GM21423 (cell line): ENCODE results near the gene ATG7.
A peak's percentile ranks its signal among the peaks of the same experiment; 100 is the strongest.

Experiments
- ATAC-seq: cut with Tn5 transposase; IDR thresholded peaks from one replicate; pipeline ENCODE4 v1.9.1; 2021; ENCODE audit warnings: mild to moderate bottlenecking, moderate library complexity; ENCODE audit not compliant: unreplicated experiment

The ATG7 gene

GRCh38 chr3:11271986-11272904 lies at the start of gene ATG7:
Gene ATG7 (plus strand): TSS chr3:11272397. CDS start chr3:11298696, 26,299 bp downstream.
- ATAC-seq: peak; percentile 97

- ATAC-seq: no peak
These were observed 48.2 kb upstream of the ATG7 start for GRCh38 chr3:11224010-11224409.

- ATAC-seq: no peak
These were observed 47.3 kb upstream of the ATG7 start for GRCh38 chr3:11224870-11225229.

- ATAC-seq: no peak
These were observed 46.2 kb upstream of the ATG7 start for GRCh38 chr3:11226042-11226370.

DNA sequence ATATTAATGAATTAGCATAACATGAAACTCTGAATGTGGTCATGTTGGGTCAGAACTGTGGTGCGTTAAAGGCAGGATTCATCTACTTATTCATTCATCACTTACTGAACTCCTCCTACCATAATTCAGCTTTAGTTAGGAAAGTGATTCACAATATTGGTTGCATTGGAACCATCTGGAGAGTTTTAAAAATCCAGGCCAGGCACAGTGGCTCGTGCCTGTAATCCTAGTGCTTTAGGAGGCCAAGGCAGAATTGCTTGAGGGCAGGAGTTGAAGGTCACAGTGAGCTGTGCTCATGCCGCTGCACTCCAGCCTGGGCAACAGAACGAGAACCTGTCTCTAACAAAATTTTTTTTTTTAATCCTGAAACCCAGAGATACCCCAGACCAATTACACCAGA lies 44.2 kb upstream of the ATG7 start:
- no peak for ATAC-seq

DNA sequence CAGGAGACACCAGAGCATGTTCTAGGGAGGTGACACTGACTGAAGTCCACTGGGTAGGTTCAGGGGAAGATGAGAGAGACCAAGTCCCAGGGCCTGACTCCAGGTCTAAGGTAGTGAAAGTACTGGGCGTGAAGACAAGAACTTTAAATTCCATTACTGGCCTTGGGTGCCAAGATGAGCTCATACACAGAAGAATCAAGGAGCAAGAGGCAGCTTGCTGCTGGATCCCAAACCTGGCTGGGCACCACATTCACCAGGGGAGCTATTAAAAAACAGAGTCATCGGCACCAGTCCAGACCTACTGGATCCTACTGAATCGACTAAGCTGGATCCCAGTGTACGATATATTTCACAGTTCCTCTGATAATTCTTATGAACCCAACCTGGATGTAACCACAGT lies 42.1 kb upstream of the ATG7 start:
- ATAC-seq: no peak

DNA sequence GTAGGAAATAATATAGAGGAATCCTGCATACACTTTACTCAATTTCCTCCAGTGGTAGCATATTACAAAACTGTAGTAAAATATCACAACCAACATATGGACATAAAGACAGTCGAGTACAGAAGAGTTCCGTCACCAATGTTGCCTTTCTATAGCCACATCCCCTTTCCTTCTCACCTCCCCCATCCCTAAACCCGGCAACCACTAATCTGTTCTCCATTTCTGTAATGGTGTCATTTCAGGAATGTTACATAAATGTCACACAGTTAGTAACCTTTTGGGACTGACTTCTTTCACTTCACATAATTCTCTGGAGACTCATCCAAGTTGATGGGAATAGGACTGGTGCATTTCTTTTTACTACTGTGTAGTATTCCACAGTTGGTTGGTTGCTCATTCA lies 41.4 kb upstream of the ATG7 start:
- ATAC-seq: no peak

- ATAC-seq: no peak
These were observed 36.8 kb upstream of the ATG7 start for GRCh38 chr3:11235385-11235784.

DNA sequence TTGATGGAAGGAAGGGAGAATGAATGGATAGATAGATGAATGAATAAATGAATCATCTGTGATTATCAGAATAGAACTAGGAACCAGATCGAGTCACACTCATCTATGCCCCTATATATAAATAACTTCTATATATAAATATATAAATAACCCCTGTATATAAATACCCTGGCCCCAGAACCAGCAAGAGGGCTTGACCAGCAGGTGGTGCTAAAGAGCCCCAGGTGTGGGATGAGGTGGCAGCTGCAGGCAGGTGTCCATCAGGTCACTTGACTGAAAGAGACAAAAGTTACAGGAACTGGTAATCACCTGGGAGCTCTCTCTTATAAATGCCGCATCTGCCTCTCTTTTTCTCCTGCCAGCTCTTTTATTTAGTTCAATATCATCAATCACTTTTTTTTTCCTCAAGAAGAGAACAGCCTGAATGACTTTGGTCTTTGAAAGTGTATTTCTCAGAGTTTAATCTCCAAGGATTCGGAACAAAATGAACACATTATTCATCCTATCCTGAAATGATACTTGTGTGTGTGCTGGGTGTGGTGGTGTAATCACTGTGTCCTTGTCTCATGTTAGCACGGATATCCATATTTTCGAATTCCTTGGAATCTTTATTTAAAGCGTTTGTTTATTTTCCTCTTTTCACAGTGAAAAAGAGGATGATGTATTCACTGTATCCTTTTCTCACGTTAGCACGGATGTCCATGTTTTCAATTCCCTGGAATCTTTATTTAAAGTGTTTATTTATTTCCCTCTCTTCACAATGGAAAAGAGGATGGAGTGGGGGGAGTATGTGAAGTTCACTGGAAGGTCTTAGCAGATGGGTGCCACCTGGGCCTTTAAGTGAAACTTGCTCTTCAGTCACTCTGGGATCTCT lies 35.4 kb upstream of the ATG7 start:
- no peak for ATAC-seq

- no peak for ATAC-seq
These were observed 34.1 kb upstream of the ATG7 start for GRCh38 chr3:11238060-11238459.

DNA sequence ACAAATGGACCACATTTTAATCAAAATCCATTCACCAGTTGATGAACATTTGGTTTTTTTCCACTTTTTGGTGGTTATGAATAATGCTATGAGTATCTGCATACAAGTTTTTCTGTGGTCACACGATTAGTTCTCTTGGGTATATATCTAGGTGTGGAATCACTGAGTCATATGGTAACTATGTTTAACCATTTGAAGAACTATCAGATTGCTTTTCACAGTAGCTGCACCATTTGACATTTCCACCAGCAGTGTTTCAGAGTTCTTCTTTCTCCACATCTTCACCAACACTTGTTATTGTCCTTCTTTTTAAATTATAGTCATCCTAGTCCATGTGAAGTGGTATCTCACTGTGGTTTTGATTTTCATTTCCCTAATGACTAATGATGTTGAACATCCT lies 33.3 kb upstream of the ATG7 start:
- no peak for ATAC-seq

DNA sequence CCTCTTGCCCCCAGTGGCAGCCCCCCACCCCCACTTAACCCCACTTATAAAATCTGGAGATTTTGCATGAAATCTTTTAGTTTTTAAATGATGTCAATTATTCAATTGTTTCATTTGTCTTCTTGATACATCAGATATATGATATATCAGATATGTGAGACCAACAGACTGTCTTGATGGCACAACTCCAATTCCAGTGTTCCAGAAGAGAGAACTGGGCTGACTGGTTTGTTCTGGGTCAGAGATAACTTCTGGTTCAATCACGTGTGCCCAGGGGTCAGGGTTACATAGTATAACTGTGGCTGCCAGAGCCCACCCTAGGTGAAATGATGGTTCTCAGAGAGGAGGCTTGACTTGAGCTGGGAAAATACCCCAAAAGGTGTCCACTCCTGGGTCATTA lies 32.4 kb upstream of the ATG7 start:
- no peak for ATAC-seq

DNA sequence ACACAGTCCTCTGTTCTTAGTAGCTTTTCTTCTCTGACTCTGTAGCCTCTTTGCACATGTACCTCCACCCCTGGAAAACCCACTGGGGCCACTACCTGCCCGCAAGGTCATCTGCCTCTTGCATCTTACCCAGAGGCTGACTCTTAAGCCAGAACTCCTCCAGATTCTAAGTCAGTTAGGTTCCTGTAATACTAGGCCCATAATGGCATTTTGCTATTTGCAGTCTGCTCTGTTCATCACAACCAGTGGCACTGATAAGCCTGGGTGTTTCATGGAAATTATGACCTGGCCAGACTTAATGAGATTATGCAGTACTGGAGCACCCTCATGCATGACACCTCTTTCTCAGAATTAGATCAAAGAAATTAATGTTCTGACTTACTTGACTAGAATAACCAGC lies 31.7 kb upstream of the ATG7 start:
- no peak for ATAC-seq

- no peak for ATAC-seq
These were observed 28.0 kb upstream of the ATG7 start for GRCh38 chr3:11244121-11244677.

GRCh38 chr3:11245276-11245675 lies 26.9 kb upstream of the ATG7 start:
- ATAC-seq: no peak

DNA sequence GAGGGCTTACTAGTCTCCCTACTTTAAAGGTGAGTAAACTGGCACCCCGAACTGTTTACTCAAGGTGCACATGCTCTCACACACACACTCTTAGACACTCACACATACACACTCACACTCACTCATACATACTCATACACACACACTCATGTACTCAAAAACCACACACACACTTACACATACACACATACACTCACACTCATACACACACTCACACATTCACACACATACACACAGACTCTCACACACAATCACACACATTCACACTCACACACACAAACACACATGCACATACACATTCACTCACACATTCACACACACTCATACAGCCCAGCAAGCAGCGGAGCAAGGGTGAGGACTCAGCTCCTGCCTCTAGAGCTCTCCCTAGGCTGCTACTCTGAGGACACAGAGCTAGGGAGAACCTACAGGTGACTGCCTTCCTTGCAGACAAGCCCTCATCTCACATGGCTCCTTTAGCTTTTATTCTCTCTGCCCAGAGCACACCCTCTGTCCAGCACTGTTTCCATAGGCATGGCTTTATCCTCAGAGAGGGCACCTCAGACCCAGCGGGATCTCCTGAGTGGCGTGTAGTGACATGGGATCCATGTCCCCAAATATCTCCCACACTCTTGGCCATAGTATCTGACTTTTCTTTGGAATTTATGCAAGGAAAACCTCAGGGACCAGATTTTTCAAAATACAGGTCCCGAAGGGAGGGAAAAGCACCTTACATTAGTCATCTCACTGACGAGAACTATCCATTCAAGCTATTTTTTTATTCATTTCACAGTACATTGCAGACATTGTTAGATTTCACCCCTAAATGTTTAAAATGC lies 26.2 kb upstream of the ATG7 start:
- ATAC-seq: no peak

- no peak for ATAC-seq
These were observed 25.6 kb upstream of the ATG7 start for GRCh38 chr3:11246663-11246970.

GRCh38 chr3:11247362-11247761 lies 24.8 kb upstream of the ATG7 start:
- no peak for ATAC-seq

DNA sequence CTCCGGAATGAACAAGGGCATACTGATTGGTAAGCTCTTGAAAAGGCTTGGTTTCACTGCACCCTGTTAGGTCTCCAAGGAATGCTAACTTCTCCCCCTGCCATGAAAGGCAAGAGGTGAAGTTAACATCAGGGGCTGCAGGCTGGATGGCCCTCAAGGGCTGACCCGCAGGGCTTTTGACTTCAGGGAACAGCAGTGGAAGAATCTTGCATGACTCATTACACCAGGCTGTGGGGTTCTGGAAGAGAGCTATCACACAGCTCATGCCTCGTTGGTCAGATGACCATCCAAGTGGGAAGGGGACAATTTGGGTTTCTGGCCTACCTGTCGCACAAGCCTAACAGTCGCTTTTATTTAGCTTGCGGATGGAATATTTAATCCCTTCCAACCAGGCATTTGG lies 23.6 kb upstream of the ATG7 start:
- ATAC-seq: no peak

DNA sequence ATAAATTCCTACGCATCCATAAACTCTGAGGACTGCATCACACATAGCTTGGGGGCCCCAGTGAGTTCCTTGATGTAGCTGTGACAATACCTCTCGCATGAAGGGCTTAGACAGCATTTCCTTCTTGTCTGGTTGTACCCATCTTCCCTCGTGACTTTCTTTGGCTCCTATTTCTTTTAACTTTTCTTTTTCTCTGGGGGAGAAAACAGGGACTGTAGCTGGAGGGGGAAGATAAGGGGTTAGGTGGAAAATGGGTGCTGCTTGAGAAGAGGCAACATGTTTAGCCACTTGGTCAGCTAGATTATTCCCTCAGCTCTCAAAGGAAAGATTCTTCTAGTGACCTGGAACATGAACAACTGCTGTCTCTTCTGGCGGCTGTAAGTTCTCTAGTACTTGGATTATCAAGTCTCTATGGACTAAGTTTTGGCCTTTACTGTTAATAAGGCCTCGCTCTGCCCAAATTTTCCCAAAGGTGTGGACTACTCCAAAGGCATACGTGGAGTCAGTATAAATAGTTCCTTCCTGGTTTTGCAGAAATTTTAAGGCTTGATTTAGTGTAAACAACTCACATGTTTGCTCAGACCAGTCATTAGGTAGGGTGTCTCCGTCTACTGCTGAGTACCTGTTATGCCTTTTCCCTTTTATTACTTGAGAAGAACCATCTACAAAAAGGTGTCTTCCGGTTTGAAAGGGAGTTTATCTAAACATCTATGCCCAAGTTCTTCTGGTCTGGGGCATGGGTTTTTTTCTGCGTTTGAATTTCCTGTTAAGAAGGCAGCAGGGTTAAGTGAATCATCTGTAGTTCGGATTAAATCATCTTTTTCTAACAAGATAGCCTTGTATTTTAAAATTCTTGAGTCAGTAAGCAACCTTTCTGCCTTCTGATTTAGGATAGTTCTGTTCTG lies 21.0 kb upstream of the ATG7 start:
- ATAC-seq: no peak
